Calu3 (cell line): ENCODE results near the gene FOXL1. TPM values are rescaled to one million over a fixed set of nuclear protein-coding genes. Genes with fewer than 3 reads are reported as not detected.

Source experiments
- BruUV-seq: library from RNA; stranded (reverse); fragments of 400-500 nt; replicated peaks from 2 replicates; lab custom pipeline; 2021; lab: Mats Ljungman, UMichigan
- CTCF ChIA-PET: fragments of 300-600 bp; sonication (Branson Sonifier 250); formaldehyde crosslinking; loops from one replicate; lab custom pipeline; 2022; ENCODE audit warnings: antibody characterized with exemption; lab: Charles Lee
- DNase-seq: peaks from one replicate; pipeline ENCODE4 v3.0.0; 2022
- H3K27ac Mint-ChIP-seq: one replicate; pipeline ENCODE4 v1.8.0; 2022; ENCODE audit warnings: mixed read lengths; ENCODE audit not compliant: unreplicated experiment
- H3K27me3 Mint-ChIP-seq: one replicate; pipeline ENCODE4 v1.8.0; 2022; ENCODE audit warnings: mixed read lengths; ENCODE audit not compliant: unreplicated experiment
- H3K36me3 Mint-ChIP-seq: one replicate; pipeline ENCODE4 v1.8.0; 2022; ENCODE audit warnings: mild to moderate bottlenecking, moderate library complexity, mixed read lengths; ENCODE audit not compliant: insufficient read depth, unreplicated experiment
- H3K4me1 Mint-ChIP-seq: one replicate; pipeline ENCODE4 v1.8.0; 2022; ENCODE audit warnings: mild to moderate bottlenecking, low read depth, mixed read lengths; ENCODE audit not compliant: unreplicated experiment
- H3K4me3 Mint-ChIP-seq: one replicate; pipeline ENCODE4 v1.8.0; 2022; ENCODE audit warnings: mild to moderate bottlenecking, low read depth, moderate library complexity, mixed read lengths; ENCODE audit not compliant: unreplicated experiment
- H3K9me3 Mint-ChIP-seq: one replicate; pipeline ENCODE4 v1.8.0; 2022; ENCODE audit warnings: low read depth, mixed read lengths; ENCODE audit not compliant: unreplicated experiment
- intact Hi-C: fragments of 100-400 bp; cut with micrococcal nuclease; formaldehyde crosslinking; loops from one replicate; pipeline ENCODE4 v1.10.0; 2022; ENCODE audit not compliant: unreplicated experiment
- total RNA-seq: library from RNA; stranded (reverse); gene quantifications from 2 replicates; pipeline ENCODE4 v1.2.3, GENCODE V29; 2022
- TF ChIP-seq, protein P1 (sequence below): fragments of 200-600 bp; IDR thresholded peaks from one replicate; pipeline ENCODE4 v1.8.0; 2022; ENCODE audit warnings: antibody characterized with exemption; ENCODE audit not compliant: unreplicated experiment

FOXL1 gene
- total RNA-seq, 1 experiment from 2014 or later: 13.3 TPM

DNA sequence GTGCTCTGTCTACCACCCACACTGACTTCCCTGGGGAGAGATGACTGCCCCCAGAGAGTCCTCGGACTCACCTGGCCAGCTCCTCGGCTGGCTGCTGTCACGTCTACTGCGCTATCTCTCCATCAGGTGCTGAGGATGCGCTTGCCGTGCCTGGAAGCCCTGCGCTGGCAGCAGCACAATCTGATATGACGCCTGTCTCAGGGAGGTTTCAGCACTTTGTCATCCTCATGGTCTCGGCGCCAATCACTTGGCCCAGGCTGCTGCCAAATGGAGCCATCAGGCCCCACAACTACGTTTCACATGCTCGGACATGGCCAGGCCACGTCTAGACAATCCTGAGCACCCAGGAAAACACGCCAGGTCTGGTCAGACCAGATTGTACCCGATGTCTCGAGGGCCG lies 46.7 kb downstream of the FOXL1 start:
- H3K9me3 Mint-ChIP-seq: peaks cover 3% of the 10 kb centered on the region
- TF ChIP-seq, protein P1, sequence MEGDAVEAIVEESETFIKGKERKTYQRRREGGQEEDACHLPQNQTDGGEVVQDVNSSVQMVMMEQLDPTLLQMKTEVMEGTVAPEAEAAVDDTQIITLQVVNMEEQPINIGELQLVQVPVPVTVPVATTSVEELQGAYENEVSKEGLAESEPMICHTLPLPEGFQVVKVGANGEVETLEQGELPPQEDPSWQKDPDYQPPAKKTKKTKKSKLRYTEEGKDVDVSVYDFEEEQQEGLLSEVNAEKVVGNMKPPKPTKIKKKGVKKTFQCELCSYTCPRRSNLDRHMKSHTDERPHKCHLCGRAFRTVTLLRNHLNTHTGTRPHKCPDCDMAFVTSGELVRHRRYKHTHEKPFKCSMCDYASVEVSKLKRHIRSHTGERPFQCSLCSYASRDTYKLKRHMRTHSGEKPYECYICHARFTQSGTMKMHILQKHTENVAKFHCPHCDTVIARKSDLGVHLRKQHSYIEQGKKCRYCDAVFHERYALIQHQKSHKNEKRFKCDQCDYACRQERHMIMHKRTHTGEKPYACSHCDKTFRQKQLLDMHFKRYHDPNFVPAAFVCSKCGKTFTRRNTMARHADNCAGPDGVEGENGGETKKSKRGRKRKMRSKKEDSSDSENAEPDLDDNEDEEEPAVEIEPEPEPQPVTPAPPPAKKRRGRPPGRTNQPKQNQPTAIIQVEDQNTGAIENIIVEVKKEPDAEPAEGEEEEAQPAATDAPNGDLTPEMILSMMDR: no peak
- H3K4me1 Mint-ChIP-seq: no peaks in the 10 kb centered on the region
- no peaks in the 10 kb centered on the region for H3K27me3 Mint-ChIP-seq
- DNase-seq: no peak
- no TSS peak for BruUV-seq
- no peak overlapping the region for H3K4me3 Mint-ChIP-seq
- intact Hi-C loops: no loop called here
- no peaks in the 10 kb centered on the region for H3K36me3 Mint-ChIP-seq
- CTCF ChIA-PET: no interaction called here
- H3K27ac Mint-ChIP-seq: no peak overlapping the region

DNA sequence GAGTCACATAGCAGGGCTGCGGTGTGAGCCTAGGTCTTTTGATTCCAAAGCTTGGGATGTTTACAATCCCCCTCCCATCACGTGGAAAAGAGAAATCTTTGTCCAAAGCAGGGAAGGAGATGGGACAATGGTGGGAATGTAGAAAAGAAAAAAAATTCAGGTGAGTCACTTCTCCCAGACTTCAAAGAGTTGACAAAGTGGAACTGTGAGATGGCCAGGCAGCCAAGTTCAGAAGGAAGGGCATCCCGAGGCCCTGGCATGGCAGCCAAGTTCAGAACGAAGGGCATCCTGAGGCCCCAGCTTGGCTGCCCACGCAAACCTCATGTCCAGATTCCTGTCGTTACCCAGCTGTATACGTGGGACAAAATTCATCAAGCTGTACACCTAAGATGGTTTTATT lies 47.5 kb downstream of the FOXL1 start:
- intact Hi-C loops: no loop called here
- H3K27ac Mint-ChIP-seq: no peak overlapping the region
- no TSS peak for BruUV-seq

DNA sequence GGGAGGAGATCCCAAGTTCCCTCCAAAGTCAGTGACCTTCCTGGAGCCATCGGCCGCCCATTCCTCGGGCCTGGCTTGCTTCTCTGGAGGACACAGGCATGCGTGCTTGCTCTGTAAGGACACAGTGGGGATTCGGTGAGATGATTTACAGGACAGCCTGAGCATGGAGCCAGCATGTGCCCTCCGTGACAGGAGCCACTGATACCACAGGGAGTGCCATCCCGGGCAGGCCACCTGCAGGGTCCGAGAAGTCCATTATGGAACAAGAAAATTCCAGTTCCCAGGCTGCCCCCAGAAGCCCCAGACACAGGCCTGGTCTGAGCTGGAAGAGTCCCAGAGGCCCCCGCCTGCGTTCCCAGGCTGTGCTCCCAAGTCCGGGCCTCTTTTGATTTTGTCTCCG lies 47.9 kb downstream of the FOXL1 start:
- Mint-ChIP-seq H3K4me3 (no peak overlapping the region), H3K27ac (no peak overlapping the region), H3K27me3 (no peaks in the 10 kb centered on the region), H3K9me3 (peaks cover 3% of the 10 kb centered on the region), H3K4me1 (peaks cover 10% of the 10 kb centered on the region), H3K36me3 (no peaks in the 10 kb centered on the region)
- TF ChIP-seq, protein P1: no peak
- intact Hi-C loops: no loop called here
- BruUV-seq: no TSS peak
- CTCF ChIA-PET: no interaction called here
- DNase-seq: no peak

More for the DNA sequence above, 47.5 kb downstream of the FOXL1 start:
- peaks cover 3% of the 10 kb centered on the region for H3K9me3 Mint-ChIP-seq
- DNase-seq: no peak
- H3K36me3 Mint-ChIP-seq: no peaks in the 10 kb centered on the region
- TF ChIP-seq, protein P1: no peak
- H3K4me1 Mint-ChIP-seq: peaks cover 6% of the 10 kb centered on the region
- H3K4me3 Mint-ChIP-seq: no peak overlapping the region
- CTCF ChIA-PET: no interaction called here
- H3K27me3 Mint-ChIP-seq: no peaks in the 10 kb centered on the region

DNA sequence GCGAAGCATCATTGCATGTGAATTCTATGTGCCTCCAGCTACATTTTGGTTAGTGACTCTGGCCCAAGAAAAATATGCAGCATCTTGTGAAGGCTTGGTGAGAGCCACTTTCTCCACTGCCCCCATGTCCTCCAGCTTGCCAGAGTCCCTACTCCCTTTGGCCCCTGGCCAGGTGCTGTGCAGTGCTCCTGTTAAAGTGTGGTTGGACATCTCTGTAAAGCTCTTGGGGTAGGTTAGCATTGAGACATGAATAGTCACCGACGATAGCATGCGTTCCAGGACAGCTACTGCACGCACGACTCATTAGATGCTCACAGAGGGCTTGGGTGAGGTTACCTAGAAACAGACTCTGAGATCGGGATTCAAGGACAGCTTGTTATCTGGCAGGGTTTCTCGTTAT lies 48.6 kb downstream of the FOXL1 start:
- H3K27ac Mint-ChIP-seq: no peak overlapping the region
- H3K4me1 Mint-ChIP-seq: peaks cover 17% of the 10 kb centered on the region
- CTCF ChIA-PET: no interaction called here
- H3K36me3 Mint-ChIP-seq: no peaks in the 10 kb centered on the region
- H3K27me3 Mint-ChIP-seq: no peaks in the 10 kb centered on the region
- H3K9me3 Mint-ChIP-seq: peaks cover 3% of the 10 kb centered on the region
- intact Hi-C loops: no loop called here
- BruUV-seq: no TSS peak
- no peak for DNase-seq
- TF ChIP-seq, protein P1: no peak
- no peak overlapping the region for H3K4me3 Mint-ChIP-seq
